NCI-H345 (cell line): ENCODE data around the gene MTMR12.

Experiments
- DNase-seq: peaks from one replicate; lab custom pipeline; 2025; lab: John Stamatoyannopoulos, UW

MTMR12 gene

DNA sequence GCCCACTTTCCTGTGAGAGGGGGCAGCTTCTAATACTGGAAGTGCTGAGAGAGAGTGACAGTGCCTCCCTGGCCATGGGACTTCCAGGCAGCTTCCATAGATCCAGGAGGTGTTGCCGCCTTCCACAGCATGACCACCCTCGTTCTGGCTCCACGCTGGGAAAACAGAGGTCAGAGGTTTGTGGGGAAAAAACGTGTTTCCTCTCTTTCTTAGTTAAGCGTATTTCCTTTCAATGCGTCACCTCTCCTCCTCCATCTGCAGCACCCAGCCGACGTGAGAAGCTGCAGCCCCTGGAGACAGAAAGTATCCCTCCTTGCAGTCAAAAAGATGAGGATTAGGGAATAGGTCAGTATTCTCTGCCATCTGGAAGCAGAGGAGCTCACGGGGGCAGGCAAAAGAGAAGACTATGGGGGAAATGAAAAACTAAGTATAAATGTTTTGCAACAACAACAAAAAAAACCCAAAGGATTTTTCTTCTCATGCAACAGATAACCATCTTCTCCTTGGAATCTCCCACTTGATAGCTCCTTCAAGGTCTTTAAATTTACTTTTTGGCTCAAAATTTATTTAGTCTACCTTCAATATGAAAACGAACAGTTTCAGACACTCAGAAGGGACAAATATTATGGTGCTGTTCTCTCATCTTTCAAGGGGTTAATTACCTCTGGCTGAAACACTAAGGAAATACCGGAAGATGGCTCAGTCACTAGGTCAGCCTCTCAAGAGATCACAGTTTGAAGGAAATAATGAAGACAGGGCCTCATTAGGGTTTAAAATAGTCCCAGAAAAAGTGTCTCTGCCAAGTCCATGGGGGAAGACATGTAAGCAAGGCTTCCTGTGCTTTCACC, 38.0 kb downstream of the MTMR12 start:
- no peak for DNase-seq

DNA sequence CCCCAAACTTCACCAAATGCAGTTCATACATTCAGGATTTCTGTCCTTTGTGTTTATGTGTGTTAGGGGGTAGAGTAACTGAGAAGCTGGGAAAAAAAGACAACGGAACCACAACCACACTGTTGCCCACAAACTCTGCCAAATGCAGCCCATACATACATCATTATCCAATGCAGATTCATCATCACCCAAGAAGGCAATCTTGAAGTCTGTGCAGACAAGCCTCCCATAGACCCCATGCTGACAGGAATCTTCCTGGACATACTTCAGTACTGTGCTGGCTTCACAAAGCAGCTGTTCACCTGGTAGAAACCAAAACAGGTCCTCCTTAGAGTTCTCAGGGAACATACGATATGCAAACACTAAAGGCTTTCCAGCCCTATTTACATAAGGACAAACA, 38.9 kb downstream of the MTMR12 start:
- no peak for DNase-seq

DNA sequence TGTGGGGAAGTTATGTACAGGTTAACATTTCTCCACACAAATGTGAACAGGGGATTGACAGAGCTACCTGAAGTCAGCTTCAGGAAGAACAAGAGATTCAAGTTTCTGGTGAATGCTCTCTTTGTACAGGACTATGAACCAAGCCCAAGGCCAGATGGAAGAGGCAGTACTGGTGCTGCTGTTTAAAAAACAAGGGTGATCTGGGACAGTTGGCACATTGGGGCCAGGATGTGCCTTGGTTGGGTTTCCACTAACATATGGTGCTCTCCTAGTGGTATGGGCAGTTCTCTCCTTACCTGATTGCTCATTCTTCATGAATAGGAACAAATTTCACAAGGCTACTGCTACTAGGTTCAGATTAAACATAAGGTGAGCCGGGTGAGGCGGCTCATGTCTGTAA, 40.0 kb downstream of the MTMR12 start:
- DNase-seq = no peak

DNA sequence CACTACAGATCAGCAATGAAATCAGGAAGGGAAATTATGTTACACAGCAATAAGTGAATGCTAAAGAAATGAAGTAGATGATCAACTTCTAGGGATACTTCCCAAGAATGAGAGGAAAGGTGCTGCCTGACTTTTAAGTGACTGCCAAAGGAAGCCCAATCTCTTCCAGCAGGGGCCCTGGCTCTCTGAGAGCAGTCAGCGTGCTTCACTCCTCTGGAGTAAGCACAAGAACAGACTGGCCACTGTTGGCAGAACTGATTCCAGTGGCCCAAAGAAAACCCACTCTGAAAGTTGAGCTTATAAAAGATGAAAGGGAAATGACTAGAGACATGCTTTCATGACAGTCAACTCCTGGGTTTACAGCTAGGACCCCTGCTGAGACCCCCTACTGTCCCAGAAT, 41.8 kb downstream of the MTMR12 start:
- DNase-seq = no peak

DNA sequence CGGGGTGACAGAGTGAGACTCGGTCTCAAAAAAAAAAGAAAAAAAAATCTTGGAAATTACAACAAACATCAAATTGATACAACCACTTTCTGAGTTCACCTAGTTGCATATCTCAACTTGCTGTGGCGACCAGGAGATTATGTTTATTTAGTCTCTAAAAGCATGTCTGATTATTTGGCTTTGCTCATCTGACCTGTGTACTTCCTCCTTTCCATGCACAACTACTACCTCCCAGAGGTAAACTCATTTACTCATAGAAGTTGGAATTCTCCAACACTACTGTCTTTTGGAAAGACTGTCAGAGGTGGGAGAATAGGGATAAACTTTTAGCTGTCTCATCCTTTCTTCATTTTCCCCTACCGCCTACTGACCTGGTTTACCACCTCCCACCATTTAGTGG, 42.6 kb downstream of the MTMR12 start:
- no peak for DNase-seq

DNA sequence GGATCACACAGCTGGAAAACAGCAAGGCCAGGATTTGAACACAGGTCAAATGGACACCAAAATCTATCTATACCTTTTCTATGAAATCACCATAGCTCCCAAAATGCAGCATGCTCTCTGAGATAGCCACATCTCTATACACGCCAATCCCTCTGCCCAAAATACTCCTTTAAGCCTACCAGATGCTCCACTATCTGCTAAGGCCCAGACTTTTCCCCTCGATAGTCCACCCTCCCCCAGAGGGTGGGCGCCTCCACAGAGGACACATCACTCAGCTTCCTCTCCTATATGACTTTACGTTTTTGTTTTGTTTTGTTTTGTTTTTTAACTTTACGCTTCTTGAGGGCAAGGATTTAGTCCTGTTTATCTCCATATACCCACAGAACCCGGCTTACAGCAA, 46.8 kb downstream of the MTMR12 start:
- no peak for DNase-seq

DNA sequence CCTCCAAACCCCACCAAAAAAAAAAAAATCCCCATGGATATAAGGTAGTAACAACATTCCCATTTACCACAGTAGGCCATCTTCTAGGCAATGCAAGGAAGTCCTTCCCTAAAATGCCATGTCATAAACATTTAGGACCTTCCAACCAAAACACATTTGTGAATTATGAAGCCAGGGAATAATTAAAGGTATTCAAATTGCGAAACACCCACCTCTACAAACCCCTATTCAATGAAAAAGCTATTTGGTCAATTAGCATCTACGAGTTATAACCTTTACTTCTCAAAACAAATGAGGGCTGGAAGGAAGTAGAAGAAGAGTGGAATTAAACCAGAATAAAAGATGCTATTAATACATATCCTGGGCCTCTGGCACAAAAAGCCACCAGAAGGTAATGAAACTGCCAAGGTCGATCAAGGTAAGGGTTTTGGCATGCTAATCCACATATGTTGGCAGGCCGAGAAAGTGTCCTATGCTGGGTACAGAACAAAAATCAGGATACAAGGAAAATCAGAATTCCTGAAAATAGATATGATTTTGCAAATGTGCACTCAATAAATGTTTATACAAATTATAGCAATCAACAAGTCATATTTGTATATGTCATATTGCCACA, 47.7 kb downstream of the MTMR12 start:
- no peak for DNase-seq

DNA sequence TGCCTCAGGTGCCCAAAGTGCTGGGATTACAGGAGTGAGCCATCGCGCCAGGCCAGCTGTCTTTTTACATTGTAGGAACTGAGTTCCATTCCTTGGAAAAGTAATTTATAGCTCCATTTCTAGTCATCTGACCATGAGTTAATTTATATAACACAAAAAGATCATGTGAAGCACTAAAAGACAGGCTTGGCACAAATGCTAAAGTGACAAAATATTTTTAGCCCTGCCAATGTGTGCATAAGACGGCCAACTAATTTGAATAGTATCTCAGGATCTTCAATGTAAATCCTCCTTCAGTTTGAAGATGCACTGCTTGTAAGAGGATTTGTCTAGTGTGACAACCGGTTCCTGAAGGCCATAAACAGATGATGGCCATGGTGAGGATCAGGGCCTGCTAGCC, 49.1 kb downstream of the MTMR12 start:
- DNase-seq = no peak

DNA sequence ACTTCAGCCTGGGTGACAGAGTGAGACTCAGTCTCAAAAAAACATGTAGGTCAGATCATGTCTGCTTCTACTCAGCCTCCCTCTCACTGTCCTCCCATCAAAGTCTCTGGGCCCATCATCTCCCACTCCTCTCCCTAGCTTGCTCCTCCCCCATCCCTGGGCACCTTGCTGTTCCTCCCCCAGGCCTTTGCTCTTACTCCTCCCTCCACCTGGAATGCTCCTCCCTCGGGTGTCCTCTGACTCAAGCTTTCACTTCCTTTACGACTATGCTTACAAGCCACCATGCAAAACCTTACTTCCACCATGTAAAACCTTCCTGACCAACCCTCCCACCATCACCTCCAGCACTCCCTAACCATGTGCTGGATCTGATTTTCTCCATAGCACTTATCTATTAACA, 51.5 kb downstream of the MTMR12 start:
- DNase-seq = no peak

DNA sequence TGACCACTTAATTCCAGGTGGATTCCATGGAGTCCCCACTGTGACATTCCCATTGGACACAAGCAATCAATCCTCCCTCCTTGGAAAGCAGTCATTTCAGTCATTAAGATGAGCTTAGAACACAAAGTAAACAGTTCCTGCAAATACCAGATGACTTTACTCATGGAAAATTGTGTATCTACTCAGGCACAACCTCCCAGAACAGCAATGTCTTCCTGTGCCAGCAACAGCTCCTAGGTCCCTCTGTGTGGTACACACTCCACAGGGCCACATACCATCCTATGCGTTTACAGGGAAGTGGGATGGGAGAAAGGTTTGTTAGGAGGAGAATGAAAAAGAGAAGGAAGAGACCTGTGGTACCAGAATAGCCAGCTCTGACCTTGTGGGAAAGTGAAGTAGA, 53.7 kb downstream of the MTMR12 start:
- no peak for DNase-seq

DNA sequence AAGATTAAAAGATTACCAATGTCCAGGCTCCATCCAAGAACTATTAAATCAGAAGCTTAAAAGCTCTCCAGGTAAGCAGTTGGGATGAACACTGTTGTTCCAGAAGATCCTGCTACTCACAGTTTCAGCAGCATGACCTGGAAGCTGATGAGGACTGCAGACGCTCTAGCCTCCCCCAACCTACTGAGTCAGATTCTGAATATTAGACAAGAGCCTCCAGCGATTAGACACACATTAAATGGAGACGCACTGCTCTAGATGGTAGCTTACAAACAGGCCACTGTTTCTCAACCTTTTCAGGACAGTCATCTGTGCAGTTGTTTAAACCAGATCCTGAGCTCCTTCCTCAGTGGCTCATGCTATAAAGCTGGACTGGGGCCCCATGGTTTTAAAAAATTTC, 54.3 kb downstream of the MTMR12 start:
- no peak for DNase-seq

DNA sequence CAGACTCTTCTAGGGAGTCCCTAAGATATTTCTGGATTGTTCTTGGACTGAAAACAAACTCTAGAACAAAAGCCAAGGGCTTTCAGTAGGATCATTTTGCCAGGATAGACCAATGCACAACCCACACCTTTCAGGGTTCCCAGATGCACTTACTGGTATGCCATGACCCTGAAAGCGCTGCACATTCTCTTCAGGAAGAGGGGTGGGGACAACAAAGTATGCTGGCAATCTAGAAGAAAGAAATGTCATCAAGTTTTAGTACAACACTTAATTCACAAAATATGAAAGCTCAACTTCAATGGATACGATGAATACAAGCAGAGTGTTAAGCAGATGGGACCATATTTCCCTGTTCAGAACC, 57.2 kb downstream of the MTMR12 start:
- no peak for DNase-seq

DNA sequence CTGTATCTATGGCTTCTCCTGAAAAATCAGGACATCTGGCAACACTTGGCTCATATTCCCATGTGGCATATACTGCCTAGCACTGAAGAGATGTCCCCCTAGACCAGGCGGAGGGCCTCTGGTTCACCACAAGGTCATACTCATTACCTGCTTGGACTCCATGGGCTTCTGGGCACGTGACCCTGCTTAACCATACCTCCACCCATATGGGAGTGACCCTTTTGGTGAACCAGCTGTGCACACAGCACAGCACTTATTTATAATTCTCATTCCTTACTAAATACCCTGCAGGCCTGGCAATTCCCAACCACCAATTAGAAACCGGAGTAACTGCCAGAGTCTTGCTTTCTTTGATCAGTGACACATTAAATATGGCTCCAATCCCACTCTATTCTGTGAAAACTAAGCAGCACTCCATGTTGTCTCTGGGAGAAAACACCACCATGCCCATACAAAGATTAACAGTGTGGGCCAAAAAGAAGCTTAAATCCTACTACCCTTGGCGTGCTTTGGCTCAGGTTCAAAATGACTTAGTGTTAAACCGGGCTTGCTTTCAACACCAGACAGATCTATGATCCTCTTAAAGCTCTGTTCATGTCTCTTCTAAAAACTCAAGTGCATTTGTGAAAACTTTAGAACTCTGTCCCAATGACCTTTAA, 57.7 kb downstream of the MTMR12 start:
- DNase-seq = no peak

DNA sequence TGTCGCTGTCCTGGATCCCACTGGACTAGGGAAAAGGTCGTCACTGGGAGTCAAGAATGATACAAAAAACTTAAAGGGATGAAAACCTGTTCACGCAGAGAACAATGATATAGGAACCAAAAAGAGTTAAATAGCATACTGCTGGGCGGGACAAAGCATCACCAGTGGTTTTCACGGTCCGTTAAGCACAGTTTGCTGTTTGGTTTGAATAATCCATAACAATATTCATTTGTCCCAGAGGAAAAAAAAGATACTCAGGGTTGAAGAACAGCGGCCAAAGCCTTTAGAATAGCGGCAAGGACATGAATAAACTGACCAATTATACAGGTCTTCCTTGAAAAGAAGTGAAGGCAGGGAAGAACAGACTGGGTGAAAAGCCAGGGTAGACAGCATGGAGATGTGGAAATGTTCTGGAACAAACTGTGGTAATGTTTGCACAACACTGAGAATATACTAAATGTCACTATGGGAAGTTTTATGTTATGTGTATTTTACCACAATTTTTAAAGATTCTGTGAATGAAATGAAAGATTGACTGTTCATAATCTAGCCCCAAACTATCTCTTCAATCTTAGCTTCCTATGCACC, 60.8 kb downstream of the MTMR12 start:
- peak; percentile 14 for DNase-seq

DNA sequence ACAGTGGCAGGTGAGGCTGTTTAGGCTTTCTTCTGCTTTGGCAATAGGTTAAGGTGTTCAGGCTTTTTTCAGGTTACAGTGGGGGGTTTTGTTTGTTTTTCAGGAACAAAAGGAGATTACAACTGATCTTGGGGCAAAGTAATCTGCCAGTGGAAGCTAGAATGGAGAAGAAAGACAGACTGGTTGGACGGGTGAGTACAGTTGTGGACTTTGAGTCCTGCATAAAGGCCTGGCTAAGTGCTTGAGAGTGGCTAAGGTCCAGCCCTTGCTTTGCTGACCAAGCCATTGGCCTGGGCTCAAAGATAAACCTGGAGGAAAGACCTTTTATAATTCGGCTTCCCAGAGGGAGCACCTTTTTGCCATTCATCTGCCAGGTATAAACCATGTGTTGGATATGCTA, 63.1 kb downstream of the MTMR12 start:
- DNase-seq = no peak

DNA sequence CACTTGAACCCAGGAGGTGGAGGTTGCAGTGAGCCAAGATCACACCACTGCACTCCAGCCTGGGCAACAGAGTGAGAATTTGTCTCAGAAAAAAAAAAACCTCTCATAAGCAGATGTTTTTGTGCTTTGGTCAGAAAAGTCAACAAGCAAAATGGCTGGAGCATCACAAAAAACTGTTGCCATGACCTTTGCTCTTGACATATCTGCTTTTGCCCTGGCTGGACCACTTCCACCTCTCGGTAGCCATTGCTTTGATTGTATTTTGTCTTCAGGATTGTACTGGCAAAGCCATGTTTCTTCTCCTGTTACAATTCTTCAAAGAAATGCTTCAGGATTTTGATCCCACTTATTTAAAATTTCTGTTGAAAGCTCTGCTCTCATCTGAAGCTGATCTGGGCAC, 67.0 kb downstream of the MTMR12 start:
- no peak for DNase-seq

DNA sequence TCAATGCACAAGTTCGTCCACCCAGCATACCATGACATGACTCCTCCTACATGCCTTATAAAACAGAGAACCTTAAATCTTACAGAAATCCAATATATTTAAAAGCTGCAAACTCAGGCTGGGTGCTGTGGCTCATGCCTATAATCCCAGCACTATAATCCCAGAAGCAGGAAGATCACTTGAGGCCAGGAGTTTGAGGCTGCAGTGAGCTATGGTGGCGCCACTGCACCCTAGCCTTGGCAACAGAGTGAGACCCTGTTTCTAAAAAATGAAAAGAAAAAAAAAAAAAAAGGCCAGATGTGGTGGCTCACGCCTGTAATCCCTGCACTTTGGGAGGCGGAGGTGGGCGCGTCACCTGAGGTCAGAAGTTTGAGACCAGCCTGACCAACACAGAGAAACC, 68.7 kb downstream of the MTMR12 start:
- DNase-seq = no peak

DNA sequence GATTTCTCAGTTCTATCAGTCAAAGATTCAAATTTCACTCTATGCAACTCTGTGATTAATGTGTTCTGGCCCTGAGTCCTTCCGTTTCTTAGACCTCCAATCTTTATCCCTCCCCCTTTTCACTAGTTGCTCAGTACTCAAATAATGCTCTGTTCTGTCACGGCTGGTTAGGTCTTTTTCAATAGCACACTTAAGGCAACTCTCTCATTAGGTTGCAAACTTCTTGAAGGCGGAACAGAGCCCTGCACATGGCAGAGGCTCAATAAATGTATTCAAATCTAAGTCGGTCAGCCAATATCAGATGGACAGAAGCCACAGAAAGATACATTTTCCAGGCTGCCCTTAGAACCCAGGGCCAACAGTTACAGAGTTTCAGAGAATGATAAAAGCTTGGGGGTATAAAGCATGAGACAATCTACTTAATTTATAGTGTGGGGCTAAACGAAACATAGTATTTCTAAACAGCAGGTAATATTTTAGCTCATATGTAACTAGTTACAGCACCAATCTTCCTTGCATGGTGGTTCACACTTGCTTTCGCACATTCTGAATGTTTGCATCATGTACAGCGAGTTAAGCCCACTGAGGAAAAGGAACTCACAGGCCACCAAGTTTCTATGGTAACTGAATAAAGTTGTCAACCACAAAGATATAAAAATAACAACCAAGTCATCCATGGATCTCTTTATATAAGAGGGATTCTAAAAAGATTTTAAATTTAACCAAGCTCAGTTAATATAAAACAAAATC, 71.5 kb downstream of the MTMR12 start:
- no peak for DNase-seq

DNA sequence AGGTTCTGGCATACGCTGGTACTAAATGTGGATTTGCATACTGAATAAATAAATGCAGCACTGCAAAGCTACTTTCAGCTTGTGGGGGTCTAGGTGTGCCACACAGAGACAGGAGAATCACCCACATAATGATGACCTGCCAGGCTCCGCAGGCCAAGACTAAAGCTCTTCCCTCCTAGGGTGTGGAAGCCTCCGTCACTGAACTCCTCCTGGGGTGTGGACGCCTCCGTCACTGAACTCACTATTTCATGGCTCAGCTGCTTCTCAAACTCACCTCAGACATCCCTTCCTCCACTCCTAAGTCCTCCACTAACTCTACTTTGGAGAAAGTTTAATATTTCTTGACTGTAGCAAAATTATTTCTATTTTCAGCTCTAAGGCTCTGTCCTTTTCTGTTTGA, 73.4 kb downstream of the MTMR12 start:
- no peak for DNase-seq

DNA sequence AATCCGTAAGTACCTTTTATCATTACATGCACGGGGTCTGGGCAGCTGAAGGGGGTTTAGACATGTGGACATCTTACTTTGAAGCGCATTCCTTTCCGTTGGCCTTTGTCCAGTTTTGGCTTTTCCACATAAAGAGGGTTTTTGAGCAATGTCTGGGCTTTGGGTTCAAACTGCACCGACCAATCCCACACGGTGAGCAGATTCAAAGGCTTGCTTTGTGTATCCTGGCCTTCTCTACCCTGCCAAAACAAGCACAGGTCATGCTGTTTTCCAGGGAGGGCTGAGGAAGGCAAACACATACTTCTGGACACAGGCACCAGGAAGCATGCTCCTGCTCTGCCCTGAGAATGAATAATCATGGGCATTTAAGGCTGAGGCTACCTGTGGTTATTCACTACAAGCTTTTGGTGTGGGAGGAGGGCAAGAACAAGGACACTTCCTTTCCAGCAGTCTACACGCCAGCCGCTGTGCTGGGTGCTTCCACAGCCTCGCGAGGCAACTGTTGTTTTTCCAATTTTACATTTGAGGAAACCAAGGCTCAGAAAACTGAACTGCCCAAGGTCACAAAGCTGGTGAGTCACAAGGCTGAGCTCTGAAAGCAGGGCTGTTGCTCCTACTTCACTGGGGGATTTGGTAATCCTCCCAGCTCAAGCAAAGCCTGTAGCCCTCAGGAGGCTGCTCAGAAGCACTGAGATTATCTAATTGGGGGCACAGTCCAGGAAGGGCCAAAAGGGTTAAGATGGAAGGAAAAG, 78.9 kb downstream of the MTMR12 start:
- DNase-seq = no peak

DNA sequence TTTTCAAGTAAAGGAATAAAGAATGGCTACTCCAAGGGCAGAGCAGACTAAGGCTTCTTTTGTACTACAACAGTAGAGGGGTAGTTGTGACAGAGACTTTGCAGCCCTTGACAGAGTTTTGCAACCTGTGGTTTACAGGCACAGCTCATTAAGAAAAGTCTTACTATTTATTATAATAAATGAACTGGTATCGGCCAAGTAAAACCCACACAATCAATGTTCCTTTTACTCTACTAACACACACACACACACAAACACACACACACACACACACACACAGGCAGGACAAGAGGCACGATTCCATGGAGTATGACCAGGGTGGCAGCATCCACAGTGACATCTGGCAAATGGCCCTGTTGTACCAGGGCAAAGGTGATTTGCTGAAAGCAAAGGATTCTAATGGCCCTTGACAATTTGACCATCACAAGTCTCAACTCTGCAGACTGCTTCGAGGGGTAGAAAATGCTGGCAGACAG, 79.5 kb downstream of the MTMR12 start:
- DNase-seq = no peak
